HG03571 (cell line): Measurements from ENCODE around the gene COX4I1.

Source experiments
- ATAC-seq: cut with Tn5 transposase; IDR thresholded peaks from one replicate; pipeline ENCODE4 v1.9.1; 2021; ENCODE audit not compliant: unreplicated experiment

COX4I1 gene

GRCh38 chr16:85838876-85839585 lies 39.5 kb downstream of the COX4I1 start:
- ATAC-seq = no peak

- ATAC-seq = no peak
Measured at GRCh38 chr16:85839681-85840240, 40.3 kb downstream of the COX4I1 start.

- ATAC-seq = no peak
Measured at GRCh38 chr16:85840395-85840794, 40.9 kb downstream of the COX4I1 start.

- no peak for ATAC-seq
Measured at GRCh38 chr16:85840801-85841200, 41.3 kb downstream of the COX4I1 start.

- ATAC-seq = no peak
Measured at GRCh38 chr16:85842435-85842834, 42.9 kb downstream of the COX4I1 start.

GRCh38 chr16:85842848-85843247 lies 43.4 kb downstream of the COX4I1 start:
- ATAC-seq = no peak

GRCh38 chr16:85843471-85844168 lies 44.1 kb downstream of the COX4I1 start:
- no peak for ATAC-seq

GRCh38 chr16:85844169-85844481 lies 44.6 kb downstream of the COX4I1 start:
- no peak for ATAC-seq

- ATAC-seq = no peak
Measured at GRCh38 chr16:85844786-85845185, 45.3 kb downstream of the COX4I1 start.

- ATAC-seq = no peak
Measured at GRCh38 chr16:85845266-85845665, 45.8 kb downstream of the COX4I1 start.

- no peak for ATAC-seq
Measured at GRCh38 chr16:85846461-85846860, 47.0 kb downstream of the COX4I1 start.

- ATAC-seq = no peak
Measured at GRCh38 chr16:85847036-85847435, 47.5 kb downstream of the COX4I1 start.

GRCh38 chr16:85847681-85848601 lies 48.4 kb downstream of the COX4I1 start:
- ATAC-seq = no peak

- ATAC-seq = no peak
Measured at GRCh38 chr16:85848986-85849385, 49.5 kb downstream of the COX4I1 start.

GRCh38 chr16:85849388-85849787 lies 49.9 kb downstream of the COX4I1 start:
- no peak for ATAC-seq

- ATAC-seq = no peak
Measured at GRCh38 chr16:85850344-85850880, 50.9 kb downstream of the COX4I1 start.

- ATAC-seq = no peak
Measured at GRCh38 chr16:85851034-85851785, 51.7 kb downstream of the COX4I1 start.

- ATAC-seq = no peak
Measured at GRCh38 chr16:85853547-85854545, 54.4 kb downstream of the COX4I1 start.

GRCh38 chr16:85854935-85855334 lies 55.4 kb downstream of the COX4I1 start:
- no peak for ATAC-seq
